COLO829 (cell line): ENCODE results near the gene DHRSX.
"Not testable (repeated sequence)": the region's sequence is repeated elsewhere in the genome, so short reads cannot be mapped to it uniquely, and the experiment has no call there.

Source experiments
- DNase-seq: peaks from one replicate; pipeline ENCODE4 v3.0.0; 2012; ENCODE audit warnings: low spot score

DHRSX gene

DNA sequence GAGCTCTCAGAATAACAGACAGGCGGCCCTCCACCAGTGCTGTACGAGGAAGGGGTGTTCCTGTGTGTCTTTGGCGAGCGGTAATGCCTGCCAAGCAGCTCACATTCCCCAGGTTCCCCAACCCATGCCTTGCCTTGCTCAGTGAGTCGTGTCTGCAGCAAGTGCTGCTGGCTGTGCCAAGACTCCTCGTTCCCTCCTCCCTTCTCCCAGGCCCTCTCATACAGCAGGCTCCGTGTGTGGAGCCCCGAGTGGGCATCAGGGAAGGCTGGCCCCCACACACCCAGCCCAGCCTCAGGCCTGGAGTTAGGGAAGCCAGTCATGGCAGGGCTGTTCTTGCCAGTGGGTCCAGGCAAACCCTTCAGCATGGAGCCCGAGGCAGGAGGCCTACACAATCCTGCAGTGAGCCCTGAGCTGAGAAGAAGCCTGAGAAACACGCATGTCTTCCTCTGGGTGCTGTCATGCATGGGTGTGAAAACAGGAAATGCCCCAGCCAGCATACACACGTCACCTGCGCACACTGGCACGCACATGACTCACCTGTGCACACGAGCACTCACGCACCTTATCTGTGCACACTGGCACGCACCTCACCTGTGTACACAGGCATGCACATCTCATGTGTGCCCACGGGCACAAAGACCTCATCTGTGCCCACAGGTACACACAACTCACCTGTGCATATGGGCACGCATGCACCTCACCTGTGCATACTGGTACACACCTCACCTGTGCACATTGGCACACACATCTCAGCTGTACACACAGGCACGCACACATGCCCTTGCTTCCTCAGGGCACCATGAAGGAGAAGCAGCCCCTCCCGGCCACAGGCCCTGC, 238.7 kb downstream of the DHRSX start:
- no peak for DNase-seq

DNA sequence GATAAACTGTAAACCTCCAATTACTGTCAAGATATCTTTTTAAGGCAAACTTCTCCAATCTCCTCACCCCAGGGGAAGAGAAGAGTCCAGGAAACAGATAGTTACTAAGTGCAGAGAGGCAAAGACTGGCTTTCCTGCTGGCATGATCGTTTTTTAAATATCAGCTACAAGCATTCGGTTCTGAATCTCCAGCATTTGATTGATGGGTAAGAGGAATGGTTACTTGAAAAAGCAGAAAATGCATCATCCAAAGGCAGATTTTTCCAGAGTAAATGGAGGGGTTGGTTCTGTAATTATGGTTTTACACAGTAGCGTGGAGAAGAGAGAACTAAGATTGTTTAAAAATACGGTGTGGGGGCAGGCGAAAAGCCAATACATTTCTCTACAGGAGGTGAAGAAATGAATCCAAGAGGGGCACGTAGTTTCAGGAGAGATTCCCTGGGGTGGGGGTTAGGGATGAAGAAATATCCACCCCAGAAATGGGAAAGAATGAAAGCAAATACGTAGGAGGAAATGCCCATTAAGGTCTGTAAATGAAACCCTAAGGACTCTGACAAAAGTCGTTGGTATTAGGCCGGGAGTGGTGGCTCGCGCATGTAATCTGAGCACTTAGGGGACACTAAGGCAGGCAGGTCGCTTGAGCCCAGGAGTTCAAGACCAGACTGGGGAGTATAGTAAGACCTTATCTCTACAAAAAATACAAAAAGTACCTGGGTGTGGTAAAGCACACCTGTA, 248.3 kb downstream of the DHRSX start:
- no peak for DNase-seq

DNA sequence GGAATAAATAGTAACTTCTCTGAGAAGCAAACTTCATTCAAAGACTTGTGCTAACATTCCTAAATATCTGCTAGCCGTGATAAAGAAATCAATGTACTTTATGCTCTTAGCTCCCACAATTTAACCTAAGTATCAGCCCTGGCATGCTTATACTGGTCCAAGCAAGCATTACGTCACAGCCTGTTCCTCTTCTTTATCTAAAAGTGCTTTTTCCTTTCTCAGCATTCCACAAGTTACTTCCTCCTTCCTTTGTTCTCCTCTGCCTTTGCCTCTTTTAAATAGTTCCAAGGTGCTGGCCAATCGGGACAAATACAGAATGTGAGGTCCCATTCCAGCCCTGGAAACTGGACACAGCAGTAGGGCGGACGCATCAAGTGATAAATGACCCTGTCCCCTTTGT, 249.6 kb downstream of the DHRSX start:
- no peak for DNase-seq

DNA sequence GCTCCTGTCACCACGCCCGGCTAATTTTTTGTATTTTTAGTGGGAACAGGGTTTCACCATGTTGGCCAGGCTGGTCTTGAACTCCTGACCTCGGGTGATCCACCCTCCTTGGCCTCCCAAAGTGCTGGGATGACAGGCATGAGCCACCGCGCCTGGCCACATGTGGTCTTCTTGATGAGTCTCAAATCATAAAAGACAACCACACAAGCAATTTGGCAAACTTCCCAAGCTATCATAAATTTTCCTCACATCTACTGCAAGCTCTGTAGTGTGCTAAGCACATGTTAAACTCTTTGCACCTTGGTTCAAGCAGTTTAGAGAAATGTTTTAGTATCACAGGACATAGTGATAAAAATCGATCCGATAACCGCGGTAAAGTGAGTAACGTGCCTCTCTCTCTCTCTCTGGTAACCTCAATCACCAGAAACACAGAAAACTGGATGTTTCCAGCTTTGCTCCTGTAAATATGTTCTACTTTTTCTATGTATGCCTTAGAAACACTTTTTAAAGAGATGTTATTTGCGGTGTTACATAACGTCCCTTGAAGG, 256.8 kb downstream of the DHRSX start:
- DNase-seq, result no peak

DNA sequence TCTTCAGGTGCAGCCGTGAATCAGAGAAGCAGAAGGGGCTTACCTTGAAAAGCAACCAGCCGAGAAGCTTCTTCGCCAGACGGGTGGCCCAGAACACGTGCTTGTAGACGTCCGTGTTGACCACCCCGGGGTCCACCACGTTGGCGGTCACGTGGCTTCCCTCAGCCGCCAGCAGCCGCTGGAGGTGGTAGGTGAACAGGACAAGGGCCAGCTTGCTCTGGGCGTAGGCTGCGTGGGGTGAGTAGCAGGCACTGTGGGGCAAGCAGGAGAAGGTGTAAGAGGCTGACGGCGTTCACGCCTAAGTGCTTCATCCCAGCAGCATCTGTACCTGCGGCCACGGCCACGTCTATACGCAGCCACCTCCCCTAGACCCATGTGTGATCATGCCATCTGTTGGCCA, 257.8 kb downstream of the DHRSX start:
- DNase-seq, result no peak

DNA sequence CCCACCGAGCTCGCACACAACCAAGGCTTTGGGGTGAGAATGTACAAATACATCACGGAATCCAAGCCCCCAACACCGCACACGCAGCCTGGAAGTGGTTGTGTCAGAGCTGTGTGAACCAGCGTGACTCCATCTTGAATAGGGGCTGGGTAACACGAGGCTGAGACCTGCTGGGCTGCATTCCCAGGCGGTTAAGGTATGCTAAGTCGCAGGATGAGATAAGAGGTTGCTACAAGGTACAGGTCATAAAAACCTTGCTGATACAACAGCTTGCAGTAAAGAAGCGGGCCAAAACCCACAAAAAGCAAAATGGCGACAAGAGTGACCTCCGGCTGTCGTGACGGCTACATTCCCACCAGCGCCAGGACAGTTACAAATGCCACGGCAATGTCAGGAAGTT, 258.4 kb downstream of the DHRSX start:
- no peak for DNase-seq

DNA sequence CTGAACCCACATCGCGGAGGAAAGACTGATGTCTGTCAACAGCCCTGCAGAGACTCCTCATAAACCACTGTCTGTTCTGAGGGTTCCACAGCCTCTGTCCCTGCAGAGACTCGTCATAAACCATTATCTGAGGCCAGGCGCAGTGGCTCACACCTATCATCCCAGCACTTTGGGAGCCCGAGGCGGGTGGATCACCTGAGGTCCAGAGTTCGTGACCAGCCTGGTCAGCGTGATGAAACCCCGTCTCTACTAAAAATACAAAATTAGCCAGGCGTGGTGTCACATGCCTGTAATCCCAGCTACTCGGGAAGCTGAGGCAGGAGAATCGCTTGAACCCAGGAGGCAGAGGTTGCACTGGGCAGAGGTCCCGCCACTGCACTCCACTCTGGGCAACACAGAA, 259.3 kb downstream of the DHRSX start:
- DNase-seq, result not testable (repeated sequence)

DNA sequence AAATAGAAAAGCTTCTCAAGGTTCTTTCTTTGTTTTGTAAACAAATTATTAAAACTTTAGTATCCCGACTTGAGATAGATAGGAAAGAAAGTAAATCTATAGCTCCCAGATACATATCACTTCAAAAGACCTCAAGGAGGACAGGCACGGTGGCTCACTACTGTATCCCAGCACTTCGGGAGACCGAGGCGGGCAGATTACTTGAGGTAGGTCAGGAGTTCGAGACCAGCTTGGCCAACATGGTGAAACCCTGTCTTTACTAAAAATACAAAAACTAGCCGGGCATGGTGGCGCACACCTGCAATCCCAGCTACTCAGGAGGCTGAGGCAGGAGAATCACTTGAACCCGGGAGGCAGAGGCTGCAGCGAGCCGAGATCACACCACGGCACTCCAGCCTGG, 260.0 kb downstream of the DHRSX start:
- DNase-seq, result not testable (repeated sequence)

DNA sequence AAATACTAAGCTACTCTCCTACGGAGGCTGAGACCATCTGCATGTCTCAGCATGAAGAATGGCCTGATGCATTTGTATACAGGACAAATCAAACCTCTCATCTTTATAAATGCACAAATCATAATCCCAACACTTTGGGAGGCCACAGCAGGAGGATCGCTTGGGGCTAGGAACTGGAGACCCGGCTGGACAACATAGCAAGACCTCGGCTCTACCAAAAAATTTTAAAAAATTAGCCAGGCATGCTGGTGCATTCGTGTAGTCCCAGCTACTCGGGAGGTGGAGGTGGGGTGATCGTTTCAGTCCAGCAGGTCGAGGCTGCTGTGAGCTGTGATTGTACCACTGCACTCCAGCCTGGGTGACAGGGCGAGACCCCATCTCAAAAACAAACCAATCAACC, 262.8 kb downstream of the DHRSX start:
- no peak for DNase-seq

DNA sequence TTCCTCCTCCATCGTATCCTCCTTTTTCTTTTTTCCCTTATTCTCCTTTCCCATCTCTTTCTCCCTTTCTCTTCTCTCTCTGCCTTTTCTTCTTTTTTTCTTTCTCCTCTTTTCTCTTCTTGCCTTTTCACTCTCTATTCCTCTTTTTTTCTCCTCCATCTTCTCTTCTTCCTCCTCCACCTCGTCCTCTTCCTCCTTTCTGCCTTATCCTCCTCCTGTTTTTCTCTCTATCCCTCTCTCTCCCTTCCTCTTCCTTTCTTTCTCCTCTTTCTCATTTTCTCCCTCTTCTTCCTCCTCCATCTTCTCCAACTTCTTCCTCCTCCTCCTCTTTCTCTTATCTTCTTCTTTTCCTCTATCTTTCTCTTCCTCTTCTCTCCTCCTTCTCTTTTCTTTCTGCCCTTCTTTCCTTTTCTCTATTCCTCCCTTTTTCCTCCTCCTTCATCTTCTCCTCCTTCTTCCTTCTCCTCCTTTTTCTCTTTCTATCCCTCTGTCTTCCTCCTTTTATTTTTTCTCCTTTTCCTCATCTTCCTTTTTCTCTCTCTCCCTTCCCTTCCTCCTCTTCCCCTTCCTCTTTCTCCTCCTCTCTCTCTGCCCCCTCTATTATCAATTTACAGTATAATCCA, 269.1 kb downstream of the DHRSX start:
- no peak for DNase-seq

DNA sequence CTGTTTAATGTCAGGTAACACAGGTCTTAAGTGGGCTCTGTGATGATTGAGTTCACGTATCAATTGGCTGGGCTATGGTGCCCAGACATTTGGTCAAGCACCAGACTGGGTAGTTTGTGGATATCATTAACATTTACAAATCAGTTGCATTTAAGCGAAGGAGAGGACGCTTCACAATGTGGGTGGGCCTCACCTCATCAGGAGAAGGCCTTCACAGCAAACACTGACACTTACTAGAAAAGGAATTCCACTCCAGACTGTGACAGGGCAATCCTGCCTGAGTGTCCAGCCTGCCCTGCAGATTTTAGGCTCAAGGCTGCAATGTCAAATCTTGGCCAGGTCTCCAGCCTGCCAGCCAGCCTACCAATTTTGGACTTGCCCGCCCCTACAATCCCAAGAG, 270.3 kb downstream of the DHRSX start:
- DNase-seq, result no peak

DNA sequence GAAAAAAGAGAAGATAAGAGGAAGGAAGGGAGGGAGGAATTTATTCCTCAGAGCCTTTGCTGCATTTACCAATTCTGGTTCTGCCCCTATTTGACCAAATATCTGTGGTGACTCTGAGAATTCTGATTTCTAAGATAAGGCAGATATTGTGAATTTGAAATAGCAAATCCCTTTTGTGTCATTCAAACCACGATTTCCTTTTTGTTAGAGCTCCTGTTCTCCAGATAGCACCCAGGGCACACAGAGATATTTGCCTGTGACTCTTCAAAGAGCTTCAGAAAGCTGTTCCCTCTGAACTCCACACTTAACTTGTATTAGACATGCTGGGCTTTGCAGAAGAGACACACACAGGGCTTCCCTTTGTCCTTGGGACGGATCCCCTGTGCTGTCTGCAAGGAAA, 272.2 kb downstream of the DHRSX start:
- DNase-seq, result no peak

DNA sequence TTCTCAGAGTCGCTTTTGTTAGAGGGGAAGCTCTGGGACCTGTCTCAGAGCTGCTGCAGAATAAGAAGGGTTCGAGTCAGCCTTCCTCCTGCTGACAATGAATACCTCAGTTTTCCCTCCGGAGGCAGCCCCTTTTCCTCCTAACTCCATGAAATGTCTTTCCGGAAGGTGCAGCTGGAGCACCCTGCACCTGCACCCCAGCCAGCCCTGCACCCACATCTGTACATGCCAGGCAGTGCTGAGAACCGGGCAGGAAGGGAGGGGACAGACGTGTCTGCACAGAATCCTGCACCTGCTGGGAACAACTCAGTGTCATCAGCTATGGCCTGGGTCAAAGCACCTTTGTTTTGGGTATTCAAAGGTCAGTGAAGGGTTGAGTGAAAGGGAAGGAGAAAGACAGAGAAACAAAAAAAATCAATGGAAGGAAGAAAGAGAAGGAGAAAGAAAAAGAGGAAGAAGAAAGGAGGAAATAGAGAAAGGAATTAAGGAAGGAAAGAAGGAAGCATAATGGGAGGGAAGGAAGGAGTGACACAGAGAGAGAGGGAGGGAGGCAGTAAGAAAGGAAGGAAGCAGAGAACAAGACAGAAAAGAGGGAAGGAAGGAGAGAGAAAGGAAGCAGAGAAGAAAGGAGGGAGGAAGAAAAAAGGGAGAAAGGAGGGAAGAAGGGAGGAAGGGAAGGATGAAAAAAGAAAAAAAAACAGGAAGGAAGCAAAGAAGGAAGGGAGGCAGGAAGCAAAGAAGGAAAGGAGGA, 273.7 kb downstream of the DHRSX start:
- no peak for DNase-seq

DNA sequence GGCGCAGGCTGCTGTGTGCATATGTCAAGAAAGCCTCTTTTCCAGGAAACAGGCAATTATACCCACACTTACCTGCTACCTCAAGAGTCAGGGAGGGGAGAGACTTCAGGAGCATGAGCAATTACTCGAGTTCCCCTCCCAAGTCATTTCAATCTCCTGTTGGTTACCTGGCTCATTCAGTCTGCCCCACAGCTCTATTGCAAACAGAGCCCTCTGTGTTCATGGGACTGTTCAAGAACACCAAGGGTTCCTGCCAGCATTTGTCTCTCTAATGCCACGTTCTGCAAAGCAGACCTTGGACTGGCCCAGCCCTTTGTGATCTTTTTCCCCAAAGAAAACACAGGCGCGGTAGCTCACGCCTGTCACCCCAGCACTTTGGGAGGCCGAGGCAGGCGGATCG, 274.6 kb downstream of the DHRSX start:
- no peak for DNase-seq

DNA sequence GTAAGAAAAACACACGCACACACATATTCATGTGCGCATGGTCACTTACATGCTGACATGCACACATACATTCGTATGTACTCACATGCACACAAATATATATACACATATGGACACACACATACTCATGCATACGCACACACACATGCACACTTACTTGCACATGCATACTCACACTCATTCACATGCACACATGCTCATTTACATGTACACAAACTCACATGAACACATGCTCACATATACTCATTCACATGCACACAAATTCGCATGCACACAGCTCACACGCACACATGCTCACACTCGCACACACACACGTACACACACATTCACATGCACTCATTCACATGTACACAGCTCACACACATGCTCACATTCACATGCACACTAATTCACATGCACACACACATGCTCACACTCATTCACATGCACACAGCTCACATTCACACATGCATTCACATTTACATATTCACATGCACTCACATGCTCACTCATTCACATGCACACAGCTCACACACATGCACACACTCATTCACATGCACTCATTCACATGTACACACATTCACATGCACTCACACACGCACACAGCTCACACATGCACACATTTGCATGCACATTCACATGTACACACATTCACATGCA, 276.1 kb downstream of the DHRSX start:
- no peak for DNase-seq

DNA sequence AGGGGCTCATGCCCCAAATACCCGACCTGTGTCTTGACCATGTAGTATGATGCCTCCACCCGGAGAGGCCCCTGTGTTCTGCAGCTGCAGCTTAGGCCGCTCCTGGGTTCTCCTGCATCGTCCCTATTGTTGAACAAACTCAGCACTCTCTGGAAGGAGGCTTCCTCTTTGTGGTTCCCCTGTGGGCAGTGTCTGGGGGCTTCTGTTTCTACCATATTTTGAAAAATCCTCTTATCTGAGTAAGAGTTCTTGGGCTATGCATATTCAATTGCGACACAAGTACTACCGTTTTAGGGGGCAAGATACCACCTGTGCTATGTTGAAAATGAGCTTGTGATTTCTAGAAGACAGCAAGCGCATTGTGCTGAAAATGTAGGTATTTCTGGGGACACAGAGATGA, 276.6 kb downstream of the DHRSX start:
- DNase-seq, result no peak

DNA sequence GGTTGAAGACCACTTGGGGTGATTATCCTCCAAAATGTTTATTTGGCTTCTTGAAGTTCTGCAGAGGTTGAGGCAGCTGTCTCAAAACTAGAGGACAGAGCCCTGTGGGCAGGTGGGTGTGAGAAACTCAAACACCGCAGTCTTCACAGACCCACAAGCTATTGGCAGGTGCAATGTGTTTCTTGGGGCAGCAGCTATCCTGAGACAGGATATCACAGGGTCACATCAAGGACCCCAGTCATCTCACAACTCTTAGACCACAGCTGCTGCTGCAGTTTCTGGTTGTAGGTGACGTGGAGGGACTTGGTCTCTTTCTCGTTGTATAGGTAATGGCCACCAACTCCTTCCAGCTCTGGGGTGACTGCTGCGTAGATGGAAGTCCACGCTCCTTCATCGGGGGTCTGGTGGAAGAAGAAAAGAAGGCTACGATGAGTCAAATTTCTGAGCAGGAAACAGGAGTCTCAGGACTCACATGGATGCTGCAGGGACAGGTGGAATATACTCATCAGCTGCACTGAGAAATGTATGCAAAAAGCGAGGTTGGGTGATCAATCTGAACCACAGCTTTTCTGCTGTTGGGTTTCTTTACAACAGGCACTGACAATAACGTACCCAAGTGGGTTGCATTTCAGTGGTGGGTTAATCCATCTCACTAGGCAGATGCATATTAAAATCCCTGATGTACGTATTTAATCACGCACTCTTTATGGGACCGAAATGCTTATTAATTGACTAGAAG, 279.8 kb downstream of the DHRSX start:
- no peak for DNase-seq

DNA sequence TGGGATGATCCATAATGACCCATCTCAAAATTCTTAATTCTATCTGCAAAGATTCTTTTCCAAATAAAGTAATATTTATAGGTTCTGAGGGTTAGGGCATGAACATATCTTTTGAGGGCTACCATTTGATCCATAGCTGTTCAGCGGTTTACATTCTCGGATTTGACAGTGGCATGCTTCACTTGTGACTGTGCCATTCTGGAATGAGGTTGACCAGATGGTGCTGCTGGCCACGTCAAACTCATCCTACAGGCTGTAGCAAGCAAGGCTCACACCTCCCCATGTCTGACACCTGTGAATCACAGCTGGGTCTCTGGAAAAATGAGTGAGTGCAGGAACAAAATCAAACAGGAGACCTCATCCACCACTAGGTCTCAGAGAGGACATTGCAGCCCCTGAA, 280.5 kb downstream of the DHRSX start:
- DNase-seq, result no peak

DNA sequence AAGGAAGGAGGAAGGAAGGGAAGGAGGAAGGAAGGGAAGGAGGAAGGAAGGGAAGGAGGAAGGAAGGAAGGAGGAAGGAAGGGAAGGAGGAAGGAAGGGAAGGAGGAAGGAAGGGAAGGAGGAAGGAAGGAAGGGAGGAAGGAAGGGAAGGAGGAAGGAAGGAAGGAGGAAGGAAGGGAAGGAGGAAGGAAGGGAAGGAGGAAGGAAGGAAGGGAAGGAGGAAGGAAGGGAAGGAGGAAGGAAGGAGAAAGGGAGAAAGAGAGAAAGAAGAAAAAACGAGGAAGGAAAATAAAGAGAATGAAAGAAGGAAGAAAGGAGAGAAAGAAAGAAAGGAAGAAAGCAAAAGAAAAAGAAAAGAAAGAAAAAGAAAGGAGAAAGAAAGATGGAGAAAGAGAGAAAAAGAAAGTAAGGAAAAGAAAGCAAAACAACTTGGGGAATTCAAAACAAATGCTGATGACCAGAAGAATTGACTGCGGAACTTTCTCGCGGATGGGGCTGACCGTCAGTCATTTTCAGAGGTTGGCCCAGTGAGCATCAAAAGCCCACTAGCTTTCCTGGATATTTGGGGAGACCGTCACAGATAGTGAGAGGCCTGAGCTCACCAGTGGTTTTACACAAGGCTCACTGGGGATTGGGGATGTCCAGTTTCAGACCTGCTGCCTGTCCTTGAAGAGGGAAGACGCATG, 286.5 kb downstream of the DHRSX start:
- not testable (repeated sequence) for DNase-seq

DNA sequence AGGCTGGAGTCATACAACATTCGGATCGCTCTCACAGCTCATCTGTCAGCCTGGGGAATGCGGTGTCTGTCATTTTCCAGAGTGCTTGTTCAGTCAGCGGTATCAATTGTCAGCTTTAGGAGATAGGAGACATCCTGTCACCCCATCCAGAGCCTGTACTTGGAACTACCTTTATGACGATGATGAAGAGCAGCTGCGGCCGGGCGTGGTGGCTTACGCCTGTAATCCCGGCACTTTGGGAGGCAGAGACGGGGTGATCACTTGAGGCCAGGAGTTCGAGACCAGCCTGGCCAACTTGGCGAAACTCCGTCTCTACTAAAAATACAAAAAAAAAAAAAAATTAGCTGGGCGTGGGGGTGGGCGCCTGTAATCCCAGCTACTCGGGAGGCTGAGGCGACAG, 289.1 kb downstream of the DHRSX start:
- DNase-seq, result not testable (repeated sequence)

DNA sequence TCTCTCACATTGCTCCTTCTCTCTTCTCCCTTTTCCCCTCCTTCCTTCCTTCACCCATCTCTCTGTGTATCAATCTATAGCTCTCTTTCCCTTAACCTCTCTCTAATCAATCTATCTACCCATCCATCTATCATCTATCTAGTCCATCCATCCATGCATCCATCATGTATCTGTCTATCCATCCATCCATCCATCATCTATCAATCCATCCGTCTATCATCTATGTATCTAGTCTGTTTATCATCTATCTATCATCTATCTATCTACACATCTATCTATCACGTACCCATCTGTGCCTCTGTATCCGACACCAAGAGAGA, 307.5 kb downstream of the DHRSX start:
- no peak for DNase-seq
